Measurements from ENCODE around the gene MYO16.

MYO16 gene

DNA sequence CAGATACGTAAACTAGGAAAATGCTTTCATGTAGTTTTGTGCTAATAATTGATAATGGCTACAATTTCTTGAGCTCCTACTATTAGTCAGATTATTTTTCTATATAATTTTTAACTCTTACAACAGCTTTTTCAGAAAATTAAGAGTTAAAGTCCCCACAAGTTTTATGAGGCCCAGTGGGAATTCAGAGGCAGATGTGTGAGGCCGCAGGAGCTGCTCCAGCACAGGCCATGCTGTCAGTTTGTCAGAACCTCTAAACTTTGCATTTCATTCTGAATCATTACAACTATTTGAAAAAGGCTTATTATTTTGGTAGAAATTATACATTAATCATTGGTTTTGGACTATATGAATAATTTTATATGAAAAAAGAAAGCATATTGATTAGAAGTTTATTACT, 370.8 kb downstream of the MYO16 start:
- no peak overlapping the region for H3K27ac ChIP-seq (ENCODE audit: low read depth, low read length)
- H3K9me3 ChIP-seq (ENCODE audit: control insufficient read depth, insufficient read depth, low read length): no peaks in the 10 kb centered on the region
- no peaks in the 10 kb centered on the region for H3K4me1 ChIP-seq (ENCODE audit: control insufficient read depth, insufficient read depth, low read length)
- no peaks in the 10 kb centered on the region for H3K27me3 ChIP-seq (ENCODE audit: control insufficient read depth, insufficient read depth, low read length)
- no peaks in the 10 kb centered on the region for H3K36me3 ChIP-seq (ENCODE audit: control insufficient read depth, insufficient read depth, low read length)
- no peak overlapping the region for H3K4me3 ChIP-seq (ENCODE audit: low read depth, low read length)
- H3K9ac ChIP-seq (ENCODE audit: low read depth, low read length): no peak overlapping the region

DNA sequence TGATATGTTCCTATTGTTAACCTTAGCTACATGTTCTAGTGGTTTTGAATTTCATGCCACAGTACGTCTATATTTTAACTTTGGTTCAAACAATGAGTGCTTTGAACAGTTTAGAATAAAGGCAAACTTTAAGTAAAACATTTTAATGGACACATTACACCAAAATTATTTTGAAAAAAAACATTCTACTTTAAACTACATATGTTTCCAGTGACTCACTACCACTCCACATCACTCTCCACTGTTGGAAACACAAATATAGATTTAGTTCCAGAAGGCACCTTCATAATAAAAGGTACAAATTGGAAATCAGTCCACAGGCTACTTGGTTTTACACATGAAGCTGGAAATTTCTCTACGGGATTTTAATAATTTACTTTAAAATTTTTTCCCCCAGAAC, 373.5 kb downstream of the MYO16 start:
- no peak overlapping the region for H3K4me3 ChIP-seq (ENCODE audit: low read depth, low read length)
- H3K4me1 ChIP-seq (ENCODE audit: control insufficient read depth, insufficient read depth, low read length): no peaks in the 10 kb centered on the region
- H3K9ac ChIP-seq (ENCODE audit: low read depth, low read length): no peak overlapping the region
- H3K27me3 ChIP-seq (ENCODE audit: control insufficient read depth, insufficient read depth, low read length): no peaks in the 10 kb centered on the region
- no peaks in the 10 kb centered on the region for H3K36me3 ChIP-seq (ENCODE audit: control insufficient read depth, insufficient read depth, low read length)
- H3K27ac ChIP-seq (ENCODE audit: low read depth, low read length): no peak overlapping the region
- no peaks in the 10 kb centered on the region for H3K9me3 ChIP-seq (ENCODE audit: control insufficient read depth, insufficient read depth, low read length)

DNA sequence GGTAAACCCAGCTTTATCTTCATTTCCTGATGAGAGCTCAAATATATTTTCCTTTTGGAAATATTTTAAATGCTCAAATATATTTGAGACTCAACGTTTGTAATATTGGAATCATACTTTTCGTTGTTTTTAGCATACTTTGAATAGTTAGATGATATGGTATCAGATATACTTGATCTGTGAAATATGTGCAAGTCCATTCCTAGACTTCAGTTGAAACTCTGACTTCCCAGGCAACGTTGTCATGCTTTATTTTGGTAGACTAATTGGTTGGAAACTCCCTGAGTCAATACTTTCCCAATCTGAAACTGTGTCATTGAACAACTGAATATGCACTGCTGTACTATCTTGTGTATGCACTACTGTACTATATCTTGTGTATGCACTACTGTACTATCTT, 378.5 kb downstream of the MYO16 start:
- no peak overlapping the region for H3K27ac ChIP-seq (ENCODE audit: low read depth, low read length)
- peaks cover 20% of the 10 kb centered on the region for H3K4me1 ChIP-seq (ENCODE audit: control insufficient read depth, insufficient read depth, low read length)
- no peaks in the 10 kb centered on the region for H3K9me3 ChIP-seq (ENCODE audit: control insufficient read depth, insufficient read depth, low read length)
- H3K4me3 ChIP-seq (ENCODE audit: low read depth, low read length): no peak overlapping the region
- no peaks in the 10 kb centered on the region for H3K36me3 ChIP-seq (ENCODE audit: control insufficient read depth, insufficient read depth, low read length)
- H3K9ac ChIP-seq (ENCODE audit: low read depth, low read length): no peak overlapping the region
- H3K27me3 ChIP-seq (ENCODE audit: control insufficient read depth, insufficient read depth, low read length): no peaks in the 10 kb centered on the region

DNA sequence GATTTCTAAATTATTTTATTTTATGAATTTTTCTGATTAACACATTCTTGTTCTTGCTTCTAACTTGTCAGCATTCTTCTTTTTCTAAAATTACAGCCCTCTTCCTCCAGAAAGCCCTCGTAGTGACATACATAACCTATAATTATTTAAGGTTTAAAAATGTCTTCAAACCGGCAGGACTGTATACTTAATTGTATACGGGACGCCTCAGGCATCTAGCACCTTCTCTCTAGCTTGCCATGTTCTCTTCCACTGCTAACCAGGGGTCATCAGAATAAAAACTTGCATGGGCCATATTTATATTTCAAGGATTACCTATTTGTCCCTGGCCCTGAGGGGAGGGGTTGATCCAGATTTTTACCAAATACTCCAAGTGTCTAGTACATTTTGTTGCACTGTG, 380.3 kb downstream of the MYO16 start:
- no peaks in the 10 kb centered on the region for H3K36me3 ChIP-seq (ENCODE audit: control insufficient read depth, insufficient read depth, low read length)
- H3K4me1 ChIP-seq (ENCODE audit: control insufficient read depth, insufficient read depth, low read length): peaks cover 20% of the 10 kb centered on the region

DNA sequence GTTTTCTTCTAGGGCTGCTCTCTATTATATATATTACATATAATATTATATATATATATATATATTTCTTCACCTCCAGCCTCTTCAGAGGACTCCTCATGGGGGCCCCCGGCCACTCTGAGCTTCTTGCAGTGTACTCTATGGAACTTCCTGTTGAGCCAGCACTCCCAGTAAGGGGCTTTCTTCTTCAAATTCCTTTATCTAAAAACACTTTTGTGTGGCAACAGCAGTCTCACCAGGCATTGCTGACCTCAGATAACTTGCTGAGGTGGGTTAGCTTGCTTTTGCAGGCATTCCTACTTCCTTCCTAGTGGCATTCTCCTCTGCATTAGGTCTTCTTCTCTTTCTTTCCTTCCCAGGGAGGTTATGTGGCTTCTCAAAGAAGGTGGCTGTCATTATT, 381.5 kb downstream of the MYO16 start:
- H3K4me3 ChIP-seq (ENCODE audit: low read depth, low read length): no peak overlapping the region
- H3K36me3 ChIP-seq (ENCODE audit: control insufficient read depth, insufficient read depth, low read length): no peaks in the 10 kb centered on the region
- H3K27ac ChIP-seq (ENCODE audit: low read depth, low read length): peak overlapping the region; percentile 82
- no peaks in the 10 kb centered on the region for H3K9me3 ChIP-seq (ENCODE audit: control insufficient read depth, insufficient read depth, low read length)
- peaks cover 20% of the 10 kb centered on the region for H3K4me1 ChIP-seq (ENCODE audit: control insufficient read depth, insufficient read depth, low read length)
- no peaks in the 10 kb centered on the region for H3K27me3 ChIP-seq (ENCODE audit: control insufficient read depth, insufficient read depth, low read length)
- H3K9ac ChIP-seq (ENCODE audit: low read depth, low read length): no peak overlapping the region

More for the DNA sequence above, 380.3 kb downstream of the MYO16 start:
- Histone ChIP-seq H3K27ac (ENCODE audit: low read depth, low read length) (no peak overlapping the region), H3K27me3 (ENCODE audit: control insufficient read depth, insufficient read depth, low read length) (no peaks in the 10 kb centered on the region), H3K9ac (ENCODE audit: low read depth, low read length) (no peak overlapping the region), H3K9me3 (ENCODE audit: control insufficient read depth, insufficient read depth, low read length) (no peaks in the 10 kb centered on the region), H3K4me3 (ENCODE audit: low read depth, low read length) (no peak overlapping the region)

DNA sequence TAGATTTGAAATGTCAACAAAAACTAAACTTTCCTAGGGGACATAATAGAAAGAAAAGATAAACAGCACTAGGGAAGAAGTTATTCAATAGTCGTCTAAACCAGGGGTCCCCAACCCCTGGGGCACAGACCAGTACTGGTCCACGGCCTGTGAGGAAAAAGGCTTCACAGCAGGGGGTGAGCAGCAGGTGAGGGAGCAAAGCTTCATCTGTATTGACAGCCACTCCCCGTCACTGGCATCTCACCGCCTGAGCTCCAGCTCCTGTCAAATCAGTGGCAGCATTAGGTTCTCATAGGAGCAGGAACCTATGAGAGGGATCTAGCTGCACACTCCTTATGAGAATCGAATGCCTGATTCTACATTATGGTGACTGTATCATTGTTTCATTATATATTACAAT, 382.7 kb downstream of the MYO16 start:
- Histone ChIP-seq H3K9ac (ENCODE audit: low read depth, low read length) (no peak overlapping the region), H3K9me3 (ENCODE audit: control insufficient read depth, insufficient read depth, low read length) (no peaks in the 10 kb centered on the region), H3K27me3 (ENCODE audit: control insufficient read depth, insufficient read depth, low read length) (no peaks in the 10 kb centered on the region), H3K27ac (ENCODE audit: low read depth, low read length) (peak overlapping the region; percentile 50), H3K36me3 (ENCODE audit: control insufficient read depth, insufficient read depth, low read length) (no peaks in the 10 kb centered on the region), H3K4me1 (ENCODE audit: control insufficient read depth, insufficient read depth, low read length) (peaks cover 20% of the 10 kb centered on the region), H3K4me3 (ENCODE audit: low read depth, low read length) (no peak overlapping the region)

DNA sequence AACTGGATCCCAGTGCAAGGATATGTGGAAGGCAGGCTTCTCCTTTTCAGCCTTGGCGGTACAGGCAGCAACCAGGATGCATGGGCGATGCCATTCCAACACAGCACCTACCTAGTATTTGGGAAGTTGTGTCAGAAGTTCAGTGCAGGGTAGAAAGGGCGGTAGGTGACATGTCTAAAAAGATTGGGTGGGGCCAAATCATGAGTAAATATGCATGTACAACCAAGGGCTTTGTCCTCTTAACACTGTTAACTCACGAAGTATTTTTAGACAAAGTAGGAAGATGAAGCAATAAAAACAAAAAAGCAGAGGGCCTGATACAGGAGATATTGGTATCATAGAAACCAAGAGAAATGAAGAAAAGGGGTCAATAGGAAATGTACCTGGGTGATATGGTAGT, 392.1 kb downstream of the MYO16 start:
- no peak overlapping the region for H3K4me3 ChIP-seq (ENCODE audit: low read depth, low read length)
- H3K27me3 ChIP-seq (ENCODE audit: control insufficient read depth, insufficient read depth, low read length): no peaks in the 10 kb centered on the region
- H3K9ac ChIP-seq (ENCODE audit: low read depth, low read length): no peak overlapping the region
- H3K4me1 ChIP-seq (ENCODE audit: control insufficient read depth, insufficient read depth, low read length): no peaks in the 10 kb centered on the region
- H3K27ac ChIP-seq (ENCODE audit: low read depth, low read length): no peak overlapping the region
- no peaks in the 10 kb centered on the region for H3K36me3 ChIP-seq (ENCODE audit: control insufficient read depth, insufficient read depth, low read length)
- H3K9me3 ChIP-seq (ENCODE audit: control insufficient read depth, insufficient read depth, low read length): no peaks in the 10 kb centered on the region

DNA sequence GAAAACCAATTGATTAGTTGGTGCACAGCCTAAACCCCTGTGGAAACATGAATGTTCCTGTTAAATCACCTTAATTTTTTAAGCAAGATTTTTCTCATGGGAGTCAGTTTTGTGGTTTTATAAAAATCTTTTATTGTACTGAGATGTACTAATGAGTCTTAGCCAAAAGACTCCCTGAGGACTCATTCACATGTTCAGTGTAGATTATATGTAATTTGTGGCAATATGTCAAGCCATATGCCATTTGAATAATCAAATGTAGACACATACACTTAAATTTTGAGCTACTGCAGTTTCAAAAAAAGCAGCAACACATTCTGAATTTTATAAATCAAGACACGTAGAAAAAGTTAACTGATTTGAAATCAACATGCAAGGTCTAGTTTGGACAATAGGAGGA, 395.2 kb downstream of the MYO16 start:
- H3K4me1 ChIP-seq (ENCODE audit: control insufficient read depth, insufficient read depth, low read length): no peaks in the 10 kb centered on the region
- H3K9ac ChIP-seq (ENCODE audit: low read depth, low read length): no peak overlapping the region
- H3K4me3 ChIP-seq (ENCODE audit: low read depth, low read length): no peak overlapping the region

DNA sequence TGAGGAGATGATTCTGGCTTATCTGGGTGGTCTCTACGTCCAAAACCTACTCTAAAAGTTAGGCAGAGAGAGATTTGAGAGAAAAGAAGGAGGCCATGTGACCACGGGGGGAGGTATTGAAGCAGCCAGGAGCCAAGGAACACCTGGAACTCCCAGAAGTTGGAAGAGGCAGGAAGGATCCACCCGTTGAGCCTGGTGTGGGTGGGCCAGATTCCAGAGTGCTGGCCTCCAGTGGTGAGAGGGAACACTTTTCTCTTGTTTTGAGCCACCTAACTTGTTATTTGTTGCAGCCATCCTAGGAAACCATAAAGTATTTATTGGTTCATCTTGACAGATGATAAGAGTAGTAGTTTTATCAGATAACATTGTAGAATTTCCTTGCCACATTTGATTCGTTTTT, 396.9 kb downstream of the MYO16 start:
- Histone ChIP-seq H3K4me3 (ENCODE audit: low read depth, low read length) (no peak overlapping the region), H3K9me3 (ENCODE audit: control insufficient read depth, insufficient read depth, low read length) (no peaks in the 10 kb centered on the region), H3K9ac (ENCODE audit: low read depth, low read length) (no peak overlapping the region), H3K27me3 (ENCODE audit: control insufficient read depth, insufficient read depth, low read length) (no peaks in the 10 kb centered on the region), H3K4me1 (ENCODE audit: control insufficient read depth, insufficient read depth, low read length) (no peaks in the 10 kb centered on the region), H3K27ac (ENCODE audit: low read depth, low read length) (no peak overlapping the region), H3K36me3 (ENCODE audit: control insufficient read depth, insufficient read depth, low read length) (no peaks in the 10 kb centered on the region)

More for the DNA sequence above, 395.2 kb downstream of the MYO16 start:
- Histone ChIP-seq H3K9me3 (ENCODE audit: control insufficient read depth, insufficient read depth, low read length) (no peaks in the 10 kb centered on the region), H3K36me3 (ENCODE audit: control insufficient read depth, insufficient read depth, low read length) (no peaks in the 10 kb centered on the region), H3K27me3 (ENCODE audit: control insufficient read depth, insufficient read depth, low read length) (no peaks in the 10 kb centered on the region), H3K27ac (ENCODE audit: low read depth, low read length) (no peak overlapping the region)

DNA sequence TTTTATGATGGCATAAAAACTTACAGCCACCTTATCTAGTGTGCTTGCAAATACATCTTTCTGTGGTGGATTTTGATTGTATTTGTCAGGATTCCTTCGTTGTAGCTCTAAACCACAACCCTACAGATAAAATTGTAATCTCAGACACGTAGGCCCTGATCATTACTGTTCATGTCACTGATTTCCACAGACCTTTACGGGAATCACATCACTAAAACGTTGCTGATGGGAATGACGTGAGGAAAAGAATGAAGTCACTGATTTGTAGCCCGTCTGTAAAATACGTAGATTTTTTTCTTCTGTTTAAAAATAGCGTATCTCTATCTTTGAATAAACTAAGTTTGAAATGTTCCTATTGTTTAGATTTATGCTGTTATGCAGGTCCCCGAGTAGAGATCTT, 399.2 kb downstream of the MYO16 start:
- no peaks in the 10 kb centered on the region for H3K4me1 ChIP-seq (ENCODE audit: control insufficient read depth, insufficient read depth, low read length)
- no peak overlapping the region for H3K9ac ChIP-seq (ENCODE audit: low read depth, low read length)
- no peak overlapping the region for H3K27ac ChIP-seq (ENCODE audit: low read depth, low read length)
- no peak overlapping the region for H3K4me3 ChIP-seq (ENCODE audit: low read depth, low read length)
- H3K36me3 ChIP-seq (ENCODE audit: control insufficient read depth, insufficient read depth, low read length): no peaks in the 10 kb centered on the region
- no peaks in the 10 kb centered on the region for H3K27me3 ChIP-seq (ENCODE audit: control insufficient read depth, insufficient read depth, low read length)
- no peaks in the 10 kb centered on the region for H3K9me3 ChIP-seq (ENCODE audit: control insufficient read depth, insufficient read depth, low read length)

DNA sequence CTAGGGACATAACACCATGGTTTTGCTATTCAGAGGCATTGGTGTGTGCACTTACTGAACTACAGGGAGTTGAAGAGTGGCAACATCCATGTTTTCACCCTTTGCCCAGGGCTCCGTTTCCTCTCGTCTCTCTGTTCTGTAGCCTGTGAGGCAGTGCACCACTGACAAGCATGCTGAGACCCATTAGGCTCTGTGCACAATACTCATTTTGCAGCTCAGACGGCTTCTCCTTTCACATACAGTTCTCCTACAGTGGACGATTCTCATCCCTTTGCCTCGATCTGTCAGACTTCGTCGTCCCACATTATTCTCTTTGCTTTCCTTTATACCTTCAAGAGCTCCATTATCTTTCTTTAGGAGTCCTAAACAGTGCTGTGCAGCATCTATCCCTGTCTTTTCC, 403.7 kb downstream of the MYO16 start:
- Histone ChIP-seq H3K9ac (ENCODE audit: low read depth, low read length) (no peak overlapping the region), H3K4me1 (ENCODE audit: control insufficient read depth, insufficient read depth, low read length) (no peaks in the 10 kb centered on the region), H3K4me3 (ENCODE audit: low read depth, low read length) (no peak overlapping the region), H3K9me3 (ENCODE audit: control insufficient read depth, insufficient read depth, low read length) (no peaks in the 10 kb centered on the region), H3K27ac (ENCODE audit: low read depth, low read length) (no peak overlapping the region), H3K36me3 (ENCODE audit: control insufficient read depth, insufficient read depth, low read length) (no peaks in the 10 kb centered on the region), H3K27me3 (ENCODE audit: control insufficient read depth, insufficient read depth, low read length) (no peaks in the 10 kb centered on the region)
